GM18520 (cell line): Measurements from ENCODE around the gene BEND6.
A peak's percentile ranks its signal among the peaks of the same experiment; 100 is the strongest.

Source experiments
- ATAC-seq: cut with Tn5 transposase; IDR thresholded peaks from one replicate; pipeline ENCODE4 v1.9.1; 2021; ENCODE audit not compliant: unreplicated experiment

The BEND6 gene

GRCh38 chr6:56954403-56955170, at the start of gene BEND6:
Gene BEND6 (plus strand): TSS chr6:56955107. CDS start chr6:56981811, 26,704 bp downstream.
- peak; percentile 25 for ATAC-seq

- no peak for ATAC-seq
These were observed 49.5 kb upstream of the BEND6 start for GRCh38 chr6:56905378-56905777.

- ATAC-seq: no peak
These were observed 48.2 kb upstream of the BEND6 start for GRCh38 chr6:56906752-56907151.

GRCh38 chr6:56909115-56909907, 45.6 kb upstream of the BEND6 start:
- no peak for ATAC-seq

- no peak for ATAC-seq
These were observed 43.1 kb upstream of the BEND6 start for GRCh38 chr6:56911847-56912246.

- no peak for ATAC-seq
These were observed 41.4 kb upstream of the BEND6 start for GRCh38 chr6:56913285-56914074.

GRCh38 chr6:56914798-56915658, 39.9 kb upstream of the BEND6 start:
- ATAC-seq: no peak

- ATAC-seq: no peak
These were observed 39.1 kb upstream of the BEND6 start for GRCh38 chr6:56915832-56916231.

GRCh38 chr6:56916849-56917551, 37.9 kb upstream of the BEND6 start:
- ATAC-seq: no peak

GRCh38 chr6:56922645-56923044, 32.3 kb upstream of the BEND6 start:
- no peak for ATAC-seq

- no peak for ATAC-seq
These were observed 31.3 kb upstream of the BEND6 start for GRCh38 chr6:56923565-56923964.

GRCh38 chr6:56927538-56928453, 27.1 kb upstream of the BEND6 start:
- no peak for ATAC-seq

- ATAC-seq: no peak
These were observed 24.1 kb upstream of the BEND6 start for GRCh38 chr6:56930846-56931245.

GRCh38 chr6:56932910-56933477, 21.9 kb upstream of the BEND6 start:
- no peak for ATAC-seq

GRCh38 chr6:56933650-56934049, 21.3 kb upstream of the BEND6 start:
- no peak for ATAC-seq

GRCh38 chr6:56934876-56935275, 20.0 kb upstream of the BEND6 start:
- ATAC-seq: no peak

- no peak for ATAC-seq
These were observed 18.4 kb upstream of the BEND6 start for GRCh38 chr6:56936466-56936865.

GRCh38 chr6:56938649-56939191, 16.2 kb upstream of the BEND6 start:
- ATAC-seq: peak; percentile 47
